ENCODE results near the gene CIDEC. TPM values are rescaled to one million over a fixed set of nuclear protein-coding genes. Genes with fewer than 3 reads are reported as not detected.
"Not testable (repeated sequence)": the region's sequence is repeated elsewhere in the genome, so short reads cannot be mapped to it uniquely, and the experiment has no call there.

Gene CIDEC
- total RNA-seq, 2 donors from 2014 or later = 0.65 TPM; not detected in 1

DNA sequence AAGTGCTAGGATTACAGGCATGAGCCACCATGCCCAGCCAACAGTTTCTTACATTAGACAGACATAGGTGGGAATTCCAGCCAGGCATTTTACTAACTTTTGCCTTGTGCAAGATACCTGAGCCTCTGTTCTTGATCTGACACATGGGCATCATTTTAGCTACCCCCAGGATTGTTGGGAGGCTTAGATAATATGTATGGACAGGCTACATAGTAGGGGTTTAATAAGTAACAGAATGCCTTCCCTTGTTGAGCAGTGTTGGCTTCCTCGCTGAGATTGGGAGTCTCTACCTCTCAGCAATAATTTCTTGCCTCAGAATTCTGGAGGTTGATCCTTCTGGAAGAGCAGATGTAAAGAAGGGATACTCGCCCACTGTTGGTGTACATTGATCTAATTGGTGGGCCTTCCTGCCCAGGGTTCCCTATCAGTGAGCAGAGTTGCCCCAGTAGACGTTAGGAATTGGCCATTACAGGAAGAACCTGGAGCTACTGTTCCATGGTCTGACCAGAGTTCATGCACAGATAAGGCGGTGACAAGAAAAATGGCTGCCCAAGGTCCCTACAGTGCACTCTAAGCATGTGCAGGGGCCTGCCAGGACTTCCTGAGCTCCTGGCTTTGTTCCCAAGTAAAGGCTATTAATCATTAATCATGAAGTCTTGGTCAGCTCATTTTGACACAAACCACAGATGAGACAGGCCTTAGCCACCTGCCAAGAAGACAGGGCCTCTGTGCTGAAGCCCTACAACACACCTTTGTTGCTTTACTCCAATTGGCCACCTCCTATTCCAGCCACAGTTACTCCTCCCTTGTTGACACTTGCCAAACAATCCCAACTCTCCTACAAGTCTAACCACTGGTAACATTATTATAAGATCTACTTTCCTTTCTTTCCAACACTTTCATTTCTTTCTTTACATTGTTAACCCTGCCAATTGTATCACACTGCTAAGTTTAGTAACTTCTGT lies 17.6 kb upstream of the CIDEC start:
- DNase-seq (no peak), ATAC-seq (replicated peaks in 1 of 2) (no peak)
- no peak overlapping the region for H3K4me3 Mint-ChIP-seq
- peaks cover 58% of the 10 kb centered on the region for H3K4me1 Mint-ChIP-seq (ENCODE audit: low read depth)
- no peaks in the 10 kb centered on the region for H3K27me3 Mint-ChIP-seq (ENCODE audit: low read depth)
- H3K36me3 Mint-ChIP-seq (ENCODE audit: insufficient read depth in 2 of 2) = peaks cover 9 to 15% of the 10 kb centered on the region in 2 donors
- H3K27ac Mint-ChIP-seq = peak overlapping the region; percentile 1
- H3K9me3 Mint-ChIP-seq = no peaks in the 10 kb centered on the region

DNA sequence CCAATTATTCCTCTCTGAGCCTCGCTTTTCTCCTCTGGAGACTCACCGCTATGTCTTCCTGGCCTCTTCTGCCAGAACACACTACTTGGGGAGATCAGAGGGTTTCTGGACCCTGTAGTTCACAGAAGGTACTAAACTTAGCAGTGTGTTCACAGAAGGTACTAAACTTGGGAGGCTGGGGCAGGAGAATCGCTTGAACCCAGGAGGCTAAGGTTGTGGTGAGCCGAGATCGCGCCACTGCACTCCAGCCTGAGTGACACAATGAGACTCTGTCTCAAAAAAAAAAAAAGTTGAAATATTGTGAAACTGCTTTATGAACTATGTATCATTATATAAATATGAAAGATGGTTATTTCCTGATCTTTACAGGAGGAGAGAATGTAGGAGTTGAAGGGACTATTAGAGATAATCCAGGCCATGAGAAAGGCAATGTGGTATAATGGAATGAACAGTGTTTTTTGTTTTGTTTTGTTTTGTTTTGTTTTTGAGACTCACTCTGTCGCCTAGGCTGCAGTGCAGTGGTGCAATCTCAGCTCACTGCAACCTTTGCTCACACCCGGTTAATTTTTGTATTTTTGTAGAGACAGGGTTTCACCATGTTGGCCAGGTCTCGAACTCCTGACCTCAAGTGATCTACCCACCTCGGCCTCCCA lies 16.8 kb upstream of the CIDEC start:
- not testable (repeated sequence) for H3K4me3 Mint-ChIP-seq; DNase-seq; H3K27ac Mint-ChIP-seq; H3K9me3 Mint-ChIP-seq; ATAC-seq (replicated peaks in 1 of 2); H3K27me3 Mint-ChIP-seq (ENCODE audit: low read depth)
- H3K36me3 Mint-ChIP-seq (ENCODE audit: insufficient read depth in 2 of 2) = peaks cover 13 to 21% of the 10 kb centered on the region in 2 donors
- H3K4me1 Mint-ChIP-seq (ENCODE audit: low read depth) = peaks cover 58% of the 10 kb centered on the region

DNA sequence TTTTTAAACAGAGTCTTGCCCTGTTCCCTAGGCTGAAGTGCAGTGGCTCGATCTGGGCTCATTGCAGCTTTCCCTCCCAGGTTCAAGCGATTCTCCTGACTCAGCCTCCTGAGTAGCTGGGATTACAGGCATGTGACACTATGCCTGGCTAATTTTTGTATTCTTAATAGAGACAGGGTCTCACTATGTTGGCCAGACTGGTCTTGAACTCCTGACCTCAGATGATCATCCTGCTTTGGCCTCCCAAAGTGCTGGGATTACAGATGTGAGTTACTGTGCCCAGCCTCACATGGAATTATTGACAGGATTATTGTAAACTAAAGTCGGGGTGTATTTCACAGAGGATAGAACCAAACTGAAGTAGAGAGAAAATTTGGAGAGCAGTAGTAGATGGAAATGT lies 15.7 kb upstream of the CIDEC start:
- H3K9me3 Mint-ChIP-seq; H3K4me3 Mint-ChIP-seq; H3K27me3 Mint-ChIP-seq (ENCODE audit: low read depth); H3K27ac Mint-ChIP-seq; DNase-seq; ATAC-seq (replicated peaks in 1 of 2): not testable (repeated sequence)
- Mint-ChIP-seq H3K36me3 (ENCODE audit: insufficient read depth in 2 of 2) (peaks cover 15 to 23% of the 10 kb centered on the region in 2 donors), H3K4me1 (ENCODE audit: low read depth) (peaks cover 50% of the 10 kb centered on the region)

DNA sequence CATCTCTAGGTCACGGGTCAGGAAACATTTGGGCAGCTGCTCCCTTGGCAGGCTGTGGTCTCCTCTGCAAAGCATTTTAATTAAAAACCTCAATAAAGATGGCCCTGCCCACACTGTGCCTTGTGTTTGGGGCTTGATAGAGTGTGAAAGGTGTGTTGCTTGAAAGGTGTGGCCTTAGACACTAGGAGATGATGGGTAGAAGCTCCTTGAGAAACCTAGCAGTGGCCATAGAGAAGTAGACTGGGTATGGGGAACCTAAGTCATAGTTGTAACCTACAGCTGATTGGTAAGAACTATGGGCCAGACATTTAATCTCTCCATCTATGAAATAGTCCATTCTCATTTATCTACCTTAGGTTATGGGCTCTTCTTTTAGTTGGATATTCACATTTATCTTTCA lies 13.7 kb upstream of the CIDEC start:
- peaks cover 15 to 23% of the 10 kb centered on the region in 2 donors for H3K36me3 Mint-ChIP-seq (ENCODE audit: insufficient read depth in 2 of 2)

DNA sequence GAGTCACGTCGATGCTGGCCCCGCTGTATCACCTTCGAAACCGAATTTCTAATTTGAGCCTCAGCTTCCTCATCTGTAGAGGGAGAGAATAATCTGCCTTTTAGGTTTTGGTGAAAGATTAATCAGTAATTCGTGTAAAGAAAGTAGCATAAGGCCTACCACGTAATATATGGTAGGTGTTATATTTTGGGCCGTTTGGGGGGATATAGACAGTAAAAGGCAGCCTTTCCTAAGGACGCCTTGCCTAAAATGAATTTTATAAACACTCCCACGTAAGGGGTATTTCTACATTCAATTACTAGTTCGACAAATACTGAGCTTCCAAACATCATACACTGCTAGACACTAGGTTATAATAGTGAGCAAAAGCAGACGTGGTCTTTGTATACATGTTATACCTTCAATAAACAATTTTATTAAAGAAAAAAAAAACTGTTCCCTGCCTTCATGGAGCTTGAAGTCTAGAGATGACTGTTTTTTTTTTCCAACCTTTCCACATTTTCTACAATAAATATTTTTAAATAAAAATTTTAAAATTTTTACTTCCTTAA lies 11.1 kb upstream of the CIDEC start:
- peaks cover 50% of the 10 kb centered on the region for H3K4me1 Mint-ChIP-seq (ENCODE audit: low read depth)
- H3K27me3 Mint-ChIP-seq (ENCODE audit: low read depth) = no peaks in the 10 kb centered on the region
- ATAC-seq (replicated peaks in 1 of 2) = no peak
- DNase-seq = no peak
- H3K9me3 Mint-ChIP-seq = no peaks in the 10 kb centered on the region
- peaks cover 15 to 23% of the 10 kb centered on the region in 2 donors for H3K36me3 Mint-ChIP-seq (ENCODE audit: insufficient read depth in 2 of 2)
- H3K4me3 Mint-ChIP-seq = peak overlapping the region; percentile 98
- H3K27ac Mint-ChIP-seq = peak overlapping the region; percentile 97

More for the DNA sequence above, 13.7 kb upstream of the CIDEC start:
- peak overlapping the region; percentile 24 to 56 for H3K4me3 Mint-ChIP-seq
- H3K4me1 Mint-ChIP-seq (ENCODE audit: low read depth) = peaks cover 60% of the 10 kb centered on the region
- H3K27ac Mint-ChIP-seq = peak overlapping the region; percentile 82
- H3K9me3 Mint-ChIP-seq = no peaks in the 10 kb centered on the region
- ATAC-seq (replicated peaks in 1 of 2) = no peak
- H3K27me3 Mint-ChIP-seq (ENCODE audit: low read depth) = no peaks in the 10 kb centered on the region
- no peak for DNase-seq

DNA sequence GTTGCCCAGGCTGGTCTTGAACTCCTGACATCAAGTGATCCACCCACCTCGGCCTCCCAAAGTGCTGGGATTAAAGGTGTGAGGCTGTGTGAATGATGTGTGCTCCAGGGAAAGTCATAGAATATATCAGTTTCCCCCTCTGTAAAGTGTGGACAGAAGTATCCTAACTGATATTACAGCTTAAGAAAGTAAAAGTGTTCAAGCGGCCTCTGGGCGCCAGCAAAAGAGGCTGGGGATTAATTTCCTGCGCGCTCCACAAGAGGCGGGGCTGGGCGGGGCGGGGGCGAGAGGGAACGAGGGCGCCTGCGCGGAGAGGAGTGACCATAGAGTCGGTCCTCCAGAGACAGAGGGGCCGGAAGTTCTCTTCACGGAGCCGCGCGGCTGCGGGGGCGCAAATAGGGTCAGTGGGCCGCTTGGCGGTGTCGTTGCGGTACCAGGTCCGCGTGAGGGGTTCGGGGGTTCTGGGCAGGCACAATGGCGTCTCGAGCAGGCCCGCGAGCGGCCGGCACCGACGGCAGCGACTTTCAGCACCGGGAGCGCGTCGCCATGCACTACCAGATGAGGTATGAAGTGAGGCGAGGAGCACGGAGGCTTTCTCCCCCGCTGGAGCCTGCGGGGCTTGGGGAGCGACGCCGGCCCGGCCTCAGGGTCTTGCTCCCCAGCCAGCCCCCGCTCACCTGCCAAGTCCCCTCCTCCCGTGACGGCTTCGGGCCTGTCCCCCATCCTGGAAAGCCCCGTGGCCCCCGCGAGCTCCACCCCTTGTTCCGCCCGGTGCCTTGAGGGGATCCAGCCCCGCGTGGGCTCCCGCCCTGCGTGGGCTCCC lies 10.4 kb upstream of the CIDEC start, which contains the start of gene JAGN1:
Gene JAGN1, plus strand, starts transcription at position 362 of the 823 bp plus-strand sequence. Its CDS starts 113 bp downstream, at position 475.
- ATAC-seq (replicated peaks in 1 of 2) (peak; percentile 87 to 90), DNase-seq (peak; percentile 90 to 92)
- H3K4me1 Mint-ChIP-seq (ENCODE audit: low read depth) = peaks cover 46% of the 10 kb centered on the region
- H3K36me3 Mint-ChIP-seq (ENCODE audit: insufficient read depth in 2 of 2) = peaks cover 15 to 23% of the 10 kb centered on the region in 2 donors
- H3K27ac Mint-ChIP-seq = peak within 1 kb of the TSS; percentile 97
- H3K9me3 Mint-ChIP-seq = no peaks in the 10 kb centered on the region
- H3K4me3 Mint-ChIP-seq = peak within 1 kb of the TSS; percentile 98
- no peaks in the 10 kb centered on the region for H3K27me3 Mint-ChIP-seq (ENCODE audit: low read depth)

- ATAC-seq (replicated peaks in 1 of 2) (no peak), DNase-seq (no peak)
- Mint-ChIP-seq H3K36me3 (ENCODE audit: insufficient read depth in 2 of 2) (peaks cover 12 to 16% of the 10 kb centered on the region in 2 donors), H3K4me1 (ENCODE audit: low read depth) (peaks cover 36% of the 10 kb centered on the region), H3K9me3 (no peaks in the 10 kb centered on the region), H3K27me3 (ENCODE audit: low read depth) (no peaks in the 10 kb centered on the region), H3K27ac (peak overlapping the region; percentile 97), H3K4me3 (peak overlapping the region in 1 of 2 donors; percentile 98)
These were observed 9.4 kb upstream of the CIDEC start for GRCh38 chr3:9889405-9889804.

GRCh38 chr3:9888540-9888939 lies 8.5 kb upstream of the CIDEC start:
- Mint-ChIP-seq H3K4me3 (no peak overlapping the region), H3K4me1 (ENCODE audit: low read depth) (peaks cover 27% of the 10 kb centered on the region)
- no peak for ATAC-seq (replicated peaks in 1 of 2)

DNA sequence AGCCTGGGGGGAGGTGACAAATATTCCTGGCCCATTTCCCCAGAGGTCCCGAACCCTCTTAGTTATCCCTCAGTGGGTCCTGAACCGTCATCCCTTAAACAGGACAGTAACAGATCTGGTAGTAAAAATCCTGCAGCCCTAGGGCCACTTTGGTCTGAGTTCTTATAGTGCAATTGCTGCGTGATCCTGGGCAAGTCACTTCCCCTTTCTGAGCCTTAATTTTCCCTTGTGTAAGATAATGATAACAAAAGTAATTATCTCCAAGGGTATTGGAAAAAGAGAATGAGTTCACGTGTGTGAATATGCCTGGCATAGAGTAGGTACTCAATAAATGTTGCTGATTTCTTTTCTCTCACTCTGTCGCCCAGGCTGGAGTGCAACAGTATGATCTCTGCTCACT lies 7.4 kb upstream of the CIDEC start:
- no peak overlapping the region for H3K4me3 Mint-ChIP-seq
- ATAC-seq (replicated peaks in 1 of 2) (no peak), DNase-seq (no peak)
- H3K9me3 Mint-ChIP-seq = no peaks in the 10 kb centered on the region
- no peak overlapping the region for H3K27ac Mint-ChIP-seq
- H3K4me1 Mint-ChIP-seq (ENCODE audit: low read depth) = peaks cover 17% of the 10 kb centered on the region
- H3K36me3 Mint-ChIP-seq (ENCODE audit: insufficient read depth in 2 of 2) = peaks cover 5 to 7% of the 10 kb centered on the region in 2 donors
- no peaks in the 10 kb centered on the region for H3K27me3 Mint-ChIP-seq (ENCODE audit: low read depth)

More at GRCh38 chr3:9888540-9888939, 8.5 kb upstream of the CIDEC start:
- Mint-ChIP-seq H3K27me3 (ENCODE audit: low read depth) (no peaks in the 10 kb centered on the region), H3K9me3 (no peaks in the 10 kb centered on the region), H3K27ac (no peak overlapping the region), H3K36me3 (ENCODE audit: insufficient read depth in 2 of 2) (peaks cover 12 to 16% of the 10 kb centered on the region in 2 donors)
- DNase-seq = no peak

- no peak overlapping the region for H3K27ac Mint-ChIP-seq
- H3K4me1 Mint-ChIP-seq (ENCODE audit: low read depth) = peaks cover 11% of the 10 kb centered on the region
- H3K36me3 Mint-ChIP-seq (ENCODE audit: insufficient read depth in 2 of 2) = no peaks in the 10 kb centered on the region
- H3K9me3 Mint-ChIP-seq = no peaks in the 10 kb centered on the region
- H3K4me3 Mint-ChIP-seq = no peak overlapping the region
- no peak for DNase-seq
- H3K27me3 Mint-ChIP-seq (ENCODE audit: low read depth) = no peaks in the 10 kb centered on the region
- no peak for ATAC-seq (replicated peaks in 1 of 2)
These were observed 6.3 kb upstream of the CIDEC start for GRCh38 chr3:9886328-9886727.

- Mint-ChIP-seq H3K27me3 (ENCODE audit: low read depth) (no peaks in the 10 kb centered on the region), H3K9me3 (no peaks in the 10 kb centered on the region), H3K36me3 (ENCODE audit: insufficient read depth in 2 of 2) (no peaks in the 10 kb centered on the region), H3K4me3 (no peak overlapping the region), H3K27ac (no peak overlapping the region), H3K4me1 (ENCODE audit: low read depth) (peaks cover 5% of the 10 kb centered on the region)
- DNase-seq (no peak), ATAC-seq (replicated peaks in 1 of 2) (no peak)
These were observed 4.6 kb upstream of the CIDEC start for GRCh38 chr3:9884555-9885165.

Data from activated T-cell treated with anti-CD3 and anti-CD28 coated beads, Interleukin-2, amount 50 U/mL, for 72 hours (primary cell).